HG02759 (cell line): ENCODE measurements around the gene MYOZ1.

Source experiments
- ATAC-seq: cut with Tn5 transposase; IDR thresholded peaks from one replicate; pipeline ENCODE4 v1.9.1; 2021; ENCODE audit warnings: mild to moderate bottlenecking, moderate library complexity; ENCODE audit not compliant: unreplicated experiment

The MYOZ1 gene

DNA sequence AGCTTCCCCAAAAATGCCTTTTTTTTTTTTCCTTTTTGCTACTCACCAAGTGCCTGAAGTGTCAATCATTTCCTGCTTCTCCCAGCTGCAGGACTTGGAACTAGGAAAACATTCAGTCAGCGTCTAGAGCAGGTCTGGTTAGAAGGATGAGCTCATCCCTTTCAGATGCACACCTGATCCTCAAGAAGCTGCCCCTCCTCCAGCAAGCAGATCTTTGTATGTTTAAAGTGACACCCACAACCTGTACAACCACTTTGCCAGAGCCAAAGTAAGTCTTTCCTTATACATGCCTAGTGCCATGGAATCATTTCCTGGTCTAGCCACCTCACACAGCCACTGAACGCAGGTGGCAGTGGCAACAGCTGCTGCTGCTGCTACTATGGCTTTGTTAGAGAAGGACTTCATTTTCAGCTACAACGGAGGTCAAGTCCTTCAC is 39.8 kb downstream of the MYOZ1 start:
- no peak for ATAC-seq

DNA sequence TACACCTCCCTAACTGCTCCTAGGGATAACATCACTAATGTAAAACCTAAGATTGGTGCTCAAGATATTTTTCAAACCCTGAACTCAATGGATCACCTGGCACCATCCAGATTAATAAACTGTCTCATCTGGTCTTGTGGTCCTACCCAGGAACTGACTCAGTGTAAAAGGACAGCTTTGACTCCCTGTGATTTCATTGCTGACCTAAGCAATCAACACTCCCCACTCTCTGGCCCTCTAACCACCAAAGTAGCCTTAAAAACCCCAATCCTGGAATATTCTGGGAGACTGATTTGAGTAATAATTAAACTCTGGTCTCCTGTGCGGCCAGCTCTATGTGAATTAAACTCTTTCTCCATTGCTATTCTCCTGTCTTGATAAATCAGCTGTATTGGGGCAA is 43.9 kb downstream of the MYOZ1 start:
- ATAC-seq = no peak

DNA sequence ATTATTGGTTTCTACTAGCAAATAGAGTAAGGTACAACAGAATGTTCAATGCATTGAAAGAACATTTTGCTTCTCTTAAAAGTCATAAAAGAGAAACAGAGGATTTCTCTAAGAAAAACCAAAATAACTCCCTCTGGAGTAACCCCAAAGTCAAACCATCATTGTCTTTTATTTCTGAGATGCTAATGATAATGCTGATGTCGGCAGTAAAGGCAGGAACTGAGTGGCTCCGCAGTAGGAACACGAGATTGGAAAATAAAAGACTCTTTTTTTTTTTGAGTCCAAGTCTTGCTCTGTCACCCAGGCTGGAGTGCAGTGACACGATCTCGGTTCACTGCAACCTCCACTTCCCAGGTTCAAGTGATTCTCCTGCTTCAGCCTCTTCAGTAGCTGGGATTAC is 47.5 kb downstream of the MYOZ1 start:
- ATAC-seq = no peak

DNA sequence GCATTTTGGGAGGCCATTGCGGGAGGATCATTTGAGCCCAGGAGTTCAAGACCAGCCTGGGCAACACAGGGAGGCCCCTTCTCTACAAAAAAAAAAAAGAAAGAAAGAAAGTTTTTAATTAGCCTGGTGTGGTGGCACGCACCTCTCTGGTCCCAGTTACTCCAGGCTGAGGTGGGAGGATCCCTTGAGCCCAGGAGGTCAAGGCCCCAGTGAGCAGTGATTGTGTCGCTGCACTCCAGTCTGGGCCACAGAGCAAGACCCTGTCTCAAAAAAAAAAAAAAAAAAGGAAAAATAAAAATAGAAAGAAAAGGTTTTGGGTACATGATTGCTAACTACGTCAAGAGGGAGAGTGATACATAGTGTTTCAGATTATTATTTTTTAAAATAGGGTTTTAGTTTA is 48.2 kb downstream of the MYOZ1 start:
- ATAC-seq = no peak

DNA sequence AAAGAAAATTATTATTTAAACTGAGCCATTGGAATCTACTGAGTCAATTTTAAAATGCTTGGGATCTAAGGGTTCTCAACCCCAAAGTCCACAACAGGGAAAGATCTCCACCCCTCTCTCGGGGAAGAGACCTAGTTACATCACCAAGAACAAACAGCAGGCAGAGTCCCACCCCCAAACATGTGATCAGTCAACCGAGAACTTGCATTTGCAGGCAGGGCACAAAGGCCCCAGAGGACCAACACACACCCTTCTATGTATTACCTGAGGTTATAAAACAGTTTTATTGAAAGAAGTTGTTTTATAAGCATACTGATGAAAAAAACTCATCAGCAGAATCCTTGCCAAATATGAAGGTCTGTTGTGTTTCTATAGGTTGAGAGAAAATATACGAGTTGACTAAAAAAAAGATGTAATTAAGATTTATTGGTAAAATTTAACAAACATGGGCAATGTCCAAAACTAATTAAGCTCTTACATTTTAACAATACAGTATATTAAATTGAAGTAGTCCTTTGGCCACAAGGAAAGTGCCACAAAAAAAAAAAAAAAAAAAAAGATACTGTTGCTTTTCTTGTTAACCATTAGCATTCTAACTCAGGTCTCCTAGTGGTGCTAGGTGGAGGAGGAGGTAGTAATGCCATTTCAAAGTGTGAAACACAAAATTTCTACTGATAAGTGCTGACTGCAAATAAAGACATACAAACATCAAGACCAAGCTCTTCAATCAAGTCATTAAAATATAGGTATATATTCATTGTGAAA is 49.2 kb downstream of the MYOZ1 start:
- no peak for ATAC-seq

DNA sequence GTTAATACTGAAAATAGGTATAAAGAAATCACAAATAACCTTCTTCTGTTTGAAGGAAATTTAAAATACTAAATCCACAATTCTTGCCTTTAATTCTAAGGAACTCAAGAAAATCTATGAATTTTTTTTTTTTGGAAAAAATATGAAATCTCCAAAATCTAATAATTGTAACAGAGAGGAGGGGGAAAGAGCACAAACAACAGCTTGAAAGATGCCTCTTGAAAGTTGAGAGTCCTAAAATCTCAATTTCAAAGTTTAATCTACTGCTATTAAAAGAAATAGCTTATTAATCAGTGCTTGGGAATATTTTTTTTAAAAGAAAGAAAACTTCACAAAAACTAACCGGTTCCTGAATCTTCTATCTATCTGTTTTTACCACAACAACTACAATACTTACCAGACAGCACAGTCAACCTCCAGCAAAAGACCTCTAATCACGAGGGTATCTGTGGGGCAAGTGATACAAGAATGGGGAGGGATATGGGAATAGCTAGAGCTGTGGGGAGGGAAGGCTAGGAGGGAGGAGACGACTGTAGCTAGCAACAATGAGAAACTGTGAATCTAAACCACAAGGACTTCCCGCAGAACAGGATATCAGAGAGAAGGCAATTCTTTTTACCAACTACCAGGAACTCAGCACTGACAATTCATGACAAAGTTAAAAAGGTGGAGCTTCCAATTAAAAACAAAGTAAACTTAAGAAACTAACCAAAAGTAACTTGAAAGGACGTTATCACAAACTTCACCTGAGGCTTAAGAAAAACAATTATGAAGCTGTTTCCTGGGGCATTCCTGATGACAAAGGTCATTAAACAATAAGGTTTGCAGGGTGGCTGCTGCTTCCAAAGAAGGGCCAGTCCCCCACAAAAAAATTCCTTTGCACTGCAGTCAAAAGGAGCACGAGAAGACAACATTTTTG is 50.1 kb downstream of the MYOZ1 start, which contains the start of gene USP54:
TSS of gene USP54 (minus strand) at position 462 of the 919 bp plus-strand sequence. CDS start 15,684 bp downstream, outside the sequence.
- no peak for ATAC-seq

DNA sequence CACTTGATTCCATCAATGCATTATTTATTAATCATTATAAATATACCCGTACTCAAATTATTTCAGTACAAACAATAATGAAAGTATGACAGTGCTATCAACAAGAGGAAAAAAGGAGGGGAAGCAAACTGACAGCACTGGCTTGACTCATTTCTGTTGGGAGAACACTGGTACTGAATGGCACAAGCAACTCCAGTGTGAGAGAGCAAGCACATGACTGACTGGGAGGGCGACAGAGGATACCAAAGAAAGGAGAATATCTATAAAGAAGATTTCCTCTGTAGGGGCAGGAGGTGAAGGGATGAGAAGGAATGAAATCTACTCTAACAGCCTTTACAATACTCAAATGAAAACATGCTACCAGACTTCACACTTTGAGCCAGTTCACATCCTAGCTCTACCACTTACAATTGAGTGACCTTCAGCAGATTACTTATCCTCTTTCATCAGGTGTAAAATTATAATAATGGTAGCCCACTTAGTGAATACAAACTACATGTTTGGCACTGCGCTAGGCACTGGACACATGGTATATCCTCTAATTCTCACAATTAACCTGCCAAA is 51.6 kb downstream of the MYOZ1 start:
- ATAC-seq = no peak

DNA sequence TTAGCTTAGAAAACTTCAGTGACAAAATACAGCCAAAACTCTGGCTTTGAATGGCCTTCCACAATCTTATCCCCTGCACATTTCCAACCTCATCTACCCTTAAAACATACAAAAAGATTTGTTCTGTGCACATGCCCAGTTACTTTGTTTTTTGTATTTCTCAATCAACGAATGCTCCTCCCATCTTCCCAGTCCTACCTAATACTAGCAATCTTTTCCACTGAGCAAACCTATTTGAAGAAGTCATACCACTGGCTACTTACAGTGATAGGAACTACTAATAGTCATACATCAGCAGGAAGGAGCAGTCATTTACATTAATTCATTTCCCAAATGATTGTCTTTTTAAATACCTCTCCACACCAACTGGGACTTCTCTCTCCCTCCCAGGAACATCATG is 52.6 kb downstream of the MYOZ1 start:
- ATAC-seq = no peak

DNA sequence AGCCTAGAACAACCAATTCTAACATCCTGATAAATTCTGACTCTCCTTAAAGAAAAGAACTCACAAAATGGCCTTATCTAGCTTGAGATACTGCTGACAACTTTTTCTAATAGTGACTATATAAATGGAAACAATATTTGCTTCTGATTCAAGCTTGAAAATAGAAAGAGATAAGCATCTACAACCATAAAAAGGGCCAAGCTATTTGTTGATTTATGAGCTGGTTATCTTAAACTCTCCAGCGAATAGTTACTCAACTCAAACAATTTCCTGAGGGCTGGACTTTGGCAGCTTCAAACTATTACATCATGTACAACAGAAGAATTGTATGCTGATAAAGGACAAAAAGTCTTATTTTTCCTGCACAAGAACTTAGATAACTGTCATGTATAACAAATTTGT is 54.7 kb downstream of the MYOZ1 start:
- ATAC-seq = no peak

DNA sequence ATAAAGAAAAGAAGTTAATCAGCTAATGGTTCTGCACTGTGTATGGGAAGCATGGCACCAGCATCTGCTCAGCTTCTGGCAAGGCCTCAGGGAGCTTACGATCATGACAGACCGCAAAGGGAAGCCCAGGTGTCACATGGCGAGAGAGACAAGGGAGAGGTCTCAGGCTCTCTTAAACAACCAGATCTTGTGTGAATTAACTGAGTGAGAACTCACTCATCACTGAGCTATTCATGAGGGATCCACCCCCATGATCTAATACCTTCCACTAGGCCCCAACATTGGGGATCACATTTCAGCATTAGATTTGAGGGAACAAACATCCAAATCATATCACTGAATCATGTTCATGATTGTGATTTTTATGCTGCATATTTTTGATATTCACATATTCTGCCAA is 55.9 kb downstream of the MYOZ1 start:
- no peak for ATAC-seq

DNA sequence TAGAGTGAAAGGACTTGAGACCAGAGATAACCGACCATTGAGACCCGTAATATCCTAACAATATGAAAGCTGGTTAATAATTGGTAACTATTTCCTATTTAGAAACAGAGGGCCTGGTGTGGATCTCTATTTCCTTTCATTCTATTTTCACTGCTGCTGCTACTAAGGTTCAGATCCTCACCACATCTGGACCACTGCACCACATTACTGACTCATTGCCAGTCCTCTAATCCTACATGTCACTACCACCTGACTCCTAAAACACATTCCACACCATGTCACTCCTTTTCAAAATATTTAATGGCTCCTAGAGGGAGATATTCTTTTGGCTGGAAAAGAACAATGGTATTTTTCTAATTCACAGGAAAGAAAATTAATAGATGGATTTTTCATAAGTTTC is 56.5 kb downstream of the MYOZ1 start:
- ATAC-seq = no peak

DNA sequence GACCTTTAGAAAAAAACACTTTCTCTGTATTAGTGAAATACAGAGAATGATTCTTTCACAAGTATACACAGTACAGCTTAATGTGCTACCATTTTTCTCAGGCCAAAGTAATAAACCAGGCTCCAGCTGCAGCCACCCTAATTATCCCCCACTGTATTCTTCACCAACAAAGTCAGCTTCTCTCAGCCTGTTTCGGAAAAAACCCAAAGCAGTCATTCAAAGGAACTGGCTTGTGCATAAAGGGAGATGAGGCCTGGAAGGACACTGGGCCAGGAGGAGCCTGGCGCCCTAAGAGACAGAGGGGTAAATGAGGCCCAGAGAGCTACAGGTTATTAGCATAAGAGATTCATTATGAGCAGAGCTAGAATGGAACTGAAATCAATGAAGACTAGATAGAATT is 59.4 kb downstream of the MYOZ1 start:
- no peak for ATAC-seq
